ENCODE measurements around the gene CNIH4. TPM values are rescaled to one million over a fixed set of nuclear protein-coding genes. Genes with fewer than 3 reads are reported as not detected.

Gene CNIH4
- total RNA-seq, 2 experiments from 2014 or later: 58.8 to 64.5 TPM

Other genes starting within 250 kb of the CNIH4 start
- 10 to 100 TPM; 28.6 to 29.1 TPM for gene FBXO28, start 242.8 kb upstream of the CNIH4 start, total RNA-seq
- gene DEGS1, start 173.6 kb upstream of the CNIH4 start, total RNA-seq: 10 to 100 TPM; 47.1 to 47.6 TPM
- gene NVL, start 26.7 kb upstream of the CNIH4 start, total RNA-seq: 10 to 100 TPM; 47.4 to 48.3 TPM
- gene WDR26, start 77.9 kb downstream of the CNIH4 start, total RNA-seq: 10 to 100 TPM; 71.5 to 72.9 TPM

Data from activated CD8-positive, alpha-beta memory T cell treated with anti-CD3 and anti-CD28 coated beads for 36 hours (primary cell).